ENCODE data around the gene PRR15.
"Not testable (repeated sequence)": the region's sequence is repeated elsewhere in the genome, so short reads cannot be mapped to it uniquely, and the experiment has no call there.

PRR15 gene, protein sequence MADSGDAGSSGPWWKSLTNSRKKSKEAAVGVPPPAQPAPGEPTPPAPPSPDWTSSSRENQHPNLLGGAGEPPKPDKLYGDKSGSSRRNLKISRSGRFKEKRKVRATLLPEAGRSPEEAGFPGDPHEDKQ

DNA sequence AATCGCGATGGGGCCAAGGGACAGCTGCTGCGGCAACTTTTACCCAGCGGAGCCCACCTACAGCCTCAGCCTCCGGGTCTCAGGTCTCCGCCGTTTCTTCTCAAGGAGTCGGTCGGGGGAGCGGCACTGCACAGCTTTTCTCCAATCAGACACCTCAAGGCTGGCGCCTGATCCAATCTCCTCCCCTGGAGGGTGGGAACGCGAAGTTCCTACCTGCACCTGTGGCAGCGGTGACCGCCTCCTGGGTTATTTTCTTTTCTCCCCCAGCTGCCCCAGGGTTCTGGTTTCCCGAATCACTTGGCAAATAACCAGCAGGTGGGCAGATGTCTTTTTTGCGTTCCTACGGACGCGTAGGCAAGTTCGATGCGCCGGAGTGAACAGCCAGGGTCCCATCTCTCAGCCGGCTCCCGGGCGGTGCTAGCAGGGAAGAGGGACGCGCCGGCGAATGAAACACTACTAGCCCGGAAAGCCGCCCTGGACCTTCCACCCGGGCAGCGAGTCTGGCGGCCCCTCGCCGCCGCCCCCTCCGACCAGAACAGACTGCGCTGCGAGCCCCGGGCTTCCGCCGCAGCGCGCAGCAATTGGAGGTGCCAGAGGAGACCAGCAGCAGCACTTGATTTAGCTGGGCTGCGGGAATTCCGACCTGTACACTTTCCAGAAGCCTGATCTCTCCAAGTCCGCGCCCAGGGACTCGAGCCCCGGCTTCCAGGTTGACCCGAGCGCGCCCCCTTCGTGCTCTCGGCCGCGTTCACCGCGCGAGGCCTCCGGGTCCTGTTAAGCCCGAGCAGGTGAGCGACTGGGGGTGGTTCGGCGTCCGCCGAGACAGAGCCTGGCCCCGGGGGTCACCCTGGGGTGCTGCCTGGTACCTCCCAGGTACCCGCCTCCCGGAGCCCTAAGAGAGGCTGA, at the start of gene PRR15:
PRR15 (plus strand) TSS at position 246 of the 906 bp plus-strand sequence. CDS start 2,495 bp downstream, outside the sequence.
- DNase-seq (ENCODE audit: low read depth, low spot score), result no peak

DNA sequence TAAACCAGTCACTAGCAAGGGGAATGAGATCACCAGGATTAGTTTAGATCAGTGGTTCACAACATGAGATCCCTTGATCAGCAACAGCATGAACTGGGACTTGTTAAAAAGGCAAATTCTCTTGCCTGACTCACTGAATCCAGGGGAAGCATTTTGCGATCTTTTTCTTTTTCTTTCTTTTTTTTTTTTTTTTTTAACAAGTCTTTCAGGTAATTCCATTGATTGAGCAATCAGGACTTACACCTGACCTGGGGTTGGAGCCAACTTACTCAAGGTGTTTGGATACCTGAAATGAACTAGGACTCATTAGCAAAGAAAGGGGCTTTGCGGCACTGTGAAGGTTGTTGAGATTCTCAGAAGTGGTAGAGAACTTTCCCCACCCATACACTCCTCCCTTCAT, 47.1 kb upstream of the PRR15 start:
- DNase-seq (ENCODE audit: low read depth, low spot score), result no peak

DNA sequence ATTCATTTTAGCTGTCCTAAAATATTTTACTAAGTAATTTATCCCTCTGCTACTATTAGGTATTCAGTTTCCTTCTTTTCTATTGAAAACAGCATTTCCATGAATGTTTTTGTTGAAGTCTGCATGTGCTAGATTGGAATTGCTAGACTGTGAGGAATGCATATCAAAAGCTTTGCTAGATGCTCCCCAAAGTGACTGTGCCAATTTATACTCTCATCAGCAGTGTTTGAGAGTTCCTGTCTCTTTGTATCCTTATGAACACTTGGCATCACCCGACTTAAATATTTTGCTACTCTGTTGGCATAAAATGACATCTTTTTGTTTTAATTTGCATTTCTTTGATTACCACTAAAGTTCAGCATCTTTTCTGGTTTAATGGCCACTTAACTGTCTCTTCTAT, 45.0 kb upstream of the PRR15 start:
- DNase-seq (ENCODE audit: low read depth, low spot score), result no peak

DNA sequence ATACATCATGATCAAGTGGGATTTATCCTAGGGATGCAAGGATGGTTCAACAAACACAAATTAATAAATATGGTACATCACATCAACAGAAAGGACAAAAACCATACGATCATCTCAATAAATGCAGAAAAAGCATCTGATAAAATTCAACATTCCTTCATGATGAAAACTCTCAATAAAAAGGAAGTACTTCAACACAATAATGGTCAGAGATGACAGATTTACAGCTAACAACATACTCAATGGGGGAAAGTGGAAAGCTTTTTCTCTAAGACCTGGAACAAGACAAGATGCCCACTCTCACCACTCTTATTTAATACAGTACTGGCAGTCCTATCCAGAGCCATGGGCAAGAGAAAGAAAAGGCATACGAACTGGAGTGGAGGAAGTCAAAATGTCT, 39.9 kb upstream of the PRR15 start:
- DNase-seq (ENCODE audit: low read depth, low spot score), result no peak

DNA sequence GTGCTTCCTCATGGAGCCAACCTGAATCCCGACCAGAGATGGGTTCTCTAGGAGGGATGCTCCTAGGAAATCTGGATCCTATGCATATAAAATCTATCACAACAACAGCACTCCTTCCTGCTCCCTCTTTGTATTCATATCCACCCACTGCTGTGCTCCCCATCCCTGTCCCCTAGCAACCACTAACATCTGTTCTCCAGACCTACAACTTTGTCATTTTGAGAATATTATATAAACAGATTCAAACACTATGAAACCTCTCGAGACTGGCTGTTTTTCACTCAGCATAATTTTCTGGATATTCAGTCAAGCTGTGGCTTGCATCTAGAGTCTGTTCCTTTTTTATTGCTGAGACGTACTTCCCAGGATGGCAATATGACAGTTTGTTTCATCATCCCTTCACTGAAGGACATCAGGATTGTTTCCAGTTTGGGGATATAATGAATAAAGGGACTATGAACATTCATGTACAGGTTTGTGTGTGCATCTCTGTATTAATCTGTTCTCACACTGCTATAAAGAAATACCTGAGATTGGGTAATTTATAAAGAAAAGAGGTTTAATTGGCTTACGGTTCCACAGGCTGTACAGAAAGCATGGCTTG, 36.0 kb upstream of the PRR15 start:
- DNase-seq (ENCODE audit: low read depth, low spot score), result no peak

DNA sequence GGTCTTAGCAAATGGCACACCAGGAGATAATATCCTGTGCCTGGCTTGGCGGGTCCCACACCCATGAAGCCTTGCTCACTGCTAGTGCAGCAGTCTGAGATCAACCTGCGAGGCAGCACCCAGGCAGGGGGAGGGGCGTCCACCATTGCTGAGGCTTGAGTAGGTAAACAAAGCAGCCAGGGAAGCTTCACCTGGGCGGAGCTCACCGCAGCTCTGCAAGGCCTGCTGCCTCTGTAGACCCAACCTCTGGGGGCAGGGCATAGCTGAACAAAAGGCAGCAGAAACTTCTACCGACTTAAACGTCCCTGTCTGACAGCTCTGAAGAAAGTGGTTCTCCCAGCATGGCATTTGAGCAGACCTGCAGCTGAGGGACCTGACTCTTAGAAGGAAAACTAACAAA, 35.1 kb upstream of the PRR15 start:
- not testable (repeated sequence) for DNase-seq (ENCODE audit: low read depth, low spot score)

DNA sequence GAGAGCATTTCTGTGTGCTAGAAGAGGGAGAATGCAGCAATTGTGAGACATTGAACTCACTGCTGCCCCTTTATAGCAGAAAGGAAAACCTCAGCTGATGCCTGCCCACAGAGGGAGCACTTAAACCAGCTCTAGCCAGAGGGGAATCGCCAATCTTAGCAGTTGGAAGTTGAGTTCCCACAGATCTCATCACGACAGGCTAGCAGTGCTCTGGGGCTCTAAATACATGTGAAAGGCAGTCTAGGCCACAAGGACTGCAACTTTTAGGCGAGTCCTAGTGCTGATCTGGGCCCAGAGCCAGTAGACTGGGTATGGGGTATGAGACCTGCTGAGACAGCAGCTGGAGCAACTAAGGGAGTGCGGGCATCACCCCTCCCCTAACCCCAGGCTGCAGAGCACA, 25.2 kb upstream of the PRR15 start:
- DNase-seq (ENCODE audit: low read depth, low spot score), result no peak

DNA sequence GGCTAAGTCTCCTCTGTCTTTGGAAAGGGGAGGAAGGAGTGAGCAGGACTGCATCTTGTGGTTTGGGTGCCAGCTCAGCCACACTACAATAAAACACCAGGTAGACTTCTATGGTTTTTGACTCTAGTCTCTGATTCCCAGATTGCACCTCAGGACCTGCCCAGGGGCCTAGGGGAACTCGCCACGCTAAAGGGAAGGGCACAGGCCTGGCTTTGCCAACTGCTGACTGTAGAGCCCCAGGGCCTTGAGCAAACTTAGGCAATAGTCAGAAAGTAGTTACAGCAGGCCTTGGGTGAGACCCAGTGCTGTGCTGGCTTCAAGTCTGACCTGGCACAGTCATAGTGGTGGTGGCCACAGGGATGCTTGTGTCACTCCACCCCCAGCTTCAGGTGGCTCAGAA, 24.2 kb upstream of the PRR15 start:
- DNase-seq (ENCODE audit: low read depth, low spot score), result no peak

DNA sequence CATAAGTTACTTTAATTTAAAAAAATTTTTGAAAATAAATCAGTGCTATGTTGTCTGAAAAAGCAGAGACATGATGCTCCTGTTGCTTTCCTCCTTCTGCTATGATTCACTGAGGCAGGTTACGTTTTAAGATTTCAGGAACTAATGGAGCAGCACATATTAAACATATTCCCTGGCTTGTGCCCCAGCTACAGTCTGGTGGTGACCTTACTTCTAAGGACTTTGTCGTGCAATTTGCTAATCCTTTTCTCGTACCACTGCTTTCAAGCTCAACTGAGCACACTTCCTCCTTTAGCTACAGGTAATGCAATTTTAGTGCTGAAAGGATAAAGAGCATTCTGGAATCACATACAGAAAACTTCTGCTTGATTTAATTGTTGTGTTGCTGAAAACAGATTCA, 16.2 kb upstream of the PRR15 start:
- DNase-seq (ENCODE audit: low read depth, low spot score), result no peak

DNA sequence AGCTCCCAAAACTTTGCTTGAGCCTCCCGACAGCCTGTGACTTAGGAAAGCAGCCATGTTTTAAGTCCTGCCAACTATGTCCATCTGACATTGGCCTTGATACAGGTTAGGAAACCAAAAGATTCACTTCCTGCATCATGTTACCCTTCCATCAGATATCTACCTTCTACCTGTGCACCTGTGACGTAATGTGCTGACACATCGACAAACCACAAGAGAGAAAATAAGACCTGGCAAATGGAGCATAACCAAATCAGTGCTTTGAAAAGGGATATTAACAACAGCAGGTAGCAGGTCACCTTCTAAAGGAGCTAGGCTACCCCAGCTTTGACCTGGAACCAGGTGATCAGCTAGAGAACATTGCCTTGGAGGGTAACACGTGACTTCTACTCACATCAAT, 14.8 kb upstream of the PRR15 start:
- no peak for DNase-seq (ENCODE audit: low read depth, low spot score)

DNA sequence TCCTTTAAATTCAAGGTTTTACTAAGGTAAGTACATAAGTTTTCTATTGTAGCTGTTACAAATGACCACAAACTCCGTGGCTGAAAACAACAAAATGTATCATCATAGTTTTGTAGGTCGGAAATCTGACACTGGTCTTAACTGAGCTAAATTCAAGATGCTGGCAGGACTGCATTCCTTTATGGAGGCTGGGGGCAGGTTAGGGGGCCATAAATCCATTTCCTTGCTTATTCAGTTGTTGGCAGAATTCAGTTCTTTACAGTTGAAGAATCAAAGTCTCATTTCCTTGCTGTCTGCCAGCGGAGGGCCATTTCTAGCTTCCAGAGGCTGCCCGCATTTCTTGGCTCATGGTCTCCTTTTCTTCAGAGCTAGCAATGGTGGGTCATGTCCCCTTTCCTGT, 11.2 kb upstream of the PRR15 start:
- no peak for DNase-seq (ENCODE audit: low read depth, low spot score)

DNA sequence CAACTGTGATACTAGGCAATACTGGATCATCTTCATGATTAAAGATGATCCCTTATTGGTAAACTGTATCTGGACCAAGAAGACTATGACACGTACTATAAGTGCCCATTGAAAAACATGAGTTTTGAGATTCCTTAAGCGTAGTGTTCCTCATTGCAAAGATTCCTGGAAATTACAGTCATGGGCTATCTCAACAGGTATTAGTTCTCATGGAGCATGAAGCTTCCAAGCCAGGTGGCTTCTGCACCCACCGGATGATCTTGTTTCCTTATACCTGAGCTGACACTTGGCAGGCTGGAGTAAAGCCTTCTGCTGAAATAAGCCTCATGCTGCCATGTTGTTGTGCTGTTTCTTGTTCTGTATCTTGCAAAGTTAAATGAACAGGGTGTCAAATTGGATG, 8.6 kb upstream of the PRR15 start:
- no peak for DNase-seq (ENCODE audit: low read depth, low spot score)

DNA sequence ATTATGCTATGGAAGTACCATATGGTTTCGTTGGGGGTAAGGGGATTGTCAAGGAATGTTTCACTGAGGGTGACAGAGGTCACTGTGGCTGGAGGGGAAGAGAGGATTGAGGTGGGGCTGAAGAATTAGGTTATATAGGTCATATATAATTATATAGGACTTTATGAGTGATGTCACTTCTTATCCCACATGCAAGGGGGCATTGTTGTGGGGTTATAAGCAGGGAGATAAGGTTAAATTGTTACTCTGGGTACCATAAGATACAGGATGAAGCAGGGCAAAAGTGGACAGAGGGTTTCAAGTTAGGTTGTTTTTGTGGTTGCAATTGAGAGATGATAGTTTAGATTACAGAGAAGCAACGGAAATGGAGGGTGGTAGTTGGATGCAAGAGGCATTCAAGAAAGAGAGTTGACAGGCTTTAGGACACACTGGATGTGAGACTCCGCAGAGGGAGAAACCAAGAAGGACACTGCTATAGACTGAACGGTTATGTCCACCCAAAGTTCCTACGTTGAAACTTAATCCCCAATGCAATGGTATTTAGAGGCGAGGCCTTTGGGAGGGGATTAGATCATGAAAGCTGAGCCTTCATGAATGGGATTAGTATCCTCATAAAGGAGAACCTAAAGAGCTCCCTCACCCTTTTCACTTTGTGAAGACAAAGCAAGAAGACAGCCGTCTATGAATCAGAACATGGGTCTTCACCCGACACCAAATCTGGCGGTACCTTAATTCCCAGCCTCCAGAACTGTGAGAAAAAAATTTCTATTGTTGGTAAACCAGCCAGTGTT, 7.0 kb upstream of the PRR15 start:
- no peak for DNase-seq (ENCODE audit: low read depth, low spot score)

DNA sequence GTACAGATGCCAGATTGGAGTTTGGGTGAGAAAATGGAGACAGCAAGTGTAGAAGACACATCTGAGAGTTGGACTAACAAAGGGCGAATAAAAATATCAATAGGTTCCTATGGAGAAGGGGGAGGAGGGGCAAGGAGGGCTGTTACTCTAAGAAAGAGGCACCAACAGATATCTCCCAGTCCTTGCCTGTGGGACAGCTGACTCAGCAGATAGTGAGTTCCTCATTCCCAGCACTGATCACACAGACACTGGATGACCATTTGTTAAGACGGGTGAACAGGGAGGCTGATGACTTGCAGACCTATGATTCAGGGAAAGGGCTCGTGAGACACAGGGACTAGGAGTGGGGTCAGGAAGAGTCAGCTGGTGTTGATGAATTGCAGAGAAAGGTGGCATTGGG, 5.7 kb upstream of the PRR15 start:
- DNase-seq (ENCODE audit: low read depth, low spot score), result no peak

DNA sequence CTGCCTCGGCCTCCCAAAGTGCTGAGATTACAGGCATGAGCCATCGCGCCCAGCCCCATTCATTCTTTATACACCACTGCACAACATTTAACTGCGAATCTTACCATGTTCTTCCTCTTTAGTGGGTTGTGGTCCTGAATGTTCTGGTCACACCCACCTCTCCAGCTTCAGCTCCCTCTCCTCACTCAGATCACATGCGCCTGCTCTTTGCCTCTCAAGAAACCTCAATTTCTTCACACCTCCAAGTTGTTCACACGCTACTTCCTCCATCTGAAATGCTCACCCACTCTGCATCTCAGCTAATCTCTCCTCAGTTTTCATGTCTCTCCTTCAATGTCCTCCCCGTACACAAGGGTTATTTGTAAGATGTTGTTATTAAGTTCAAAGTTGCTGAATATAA, 2.4 kb upstream of the PRR15 start:
- no peak for DNase-seq (ENCODE audit: low read depth, low spot score)

DNA sequence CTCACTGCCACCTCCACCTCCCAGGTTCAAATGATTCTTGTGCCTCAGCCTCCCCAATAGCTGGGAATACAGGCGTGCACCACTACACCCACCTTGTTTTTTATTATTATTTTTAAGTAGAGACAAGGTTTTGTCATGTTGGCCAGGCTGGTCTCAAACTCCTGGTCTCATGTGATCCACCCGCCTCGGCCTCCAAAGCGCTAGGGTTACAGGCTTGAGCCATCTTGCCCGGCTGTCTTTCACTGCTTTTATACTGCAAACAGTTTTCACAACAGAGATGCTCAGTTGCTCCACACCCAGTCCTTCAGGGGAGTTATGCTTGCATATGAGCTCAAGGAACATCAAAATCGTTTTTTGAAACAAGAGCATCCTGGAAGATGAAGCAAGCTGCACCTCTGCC, 1.3 kb upstream of the PRR15 start:
- no peak for DNase-seq (ENCODE audit: low read depth, low spot score)

DNA sequence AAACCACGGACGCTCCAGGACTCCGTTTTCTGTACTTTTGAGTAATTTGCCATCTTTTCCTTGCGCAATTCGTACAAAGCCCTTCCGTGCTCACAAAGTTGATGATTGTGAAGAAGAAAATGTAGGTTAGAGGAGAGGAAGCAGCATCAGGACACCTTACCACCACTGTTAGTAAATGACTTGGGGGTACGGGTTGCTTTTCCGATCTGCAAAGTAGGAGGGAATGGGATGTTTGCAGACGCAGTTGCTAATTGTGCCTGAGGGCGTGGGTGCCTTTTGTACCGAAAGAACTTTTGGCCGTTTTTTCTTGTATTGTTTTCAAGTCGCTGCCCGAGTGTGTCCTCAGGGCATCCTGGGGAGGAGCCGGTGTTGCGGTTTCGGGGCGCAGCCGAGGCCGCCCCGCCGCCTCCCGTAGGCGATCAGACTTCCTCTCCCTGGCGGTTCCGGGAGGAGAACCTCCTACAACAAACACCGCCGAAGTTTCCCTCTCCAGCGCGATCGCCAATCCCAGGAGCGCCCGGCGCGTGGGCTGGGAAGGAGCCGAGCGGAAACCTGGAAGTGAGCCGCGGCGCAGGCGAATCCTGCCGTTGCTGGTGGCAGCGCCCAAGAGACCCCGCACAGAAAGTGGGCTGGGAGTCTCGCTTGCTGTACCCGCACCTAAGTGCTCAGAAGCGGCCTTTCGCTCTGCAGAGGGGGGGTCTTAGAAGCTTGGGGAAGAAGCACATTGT, 1.0 kb downstream of the PRR15 start:
- DNase-seq (ENCODE audit: low read depth, low spot score), result no peak

DNA sequence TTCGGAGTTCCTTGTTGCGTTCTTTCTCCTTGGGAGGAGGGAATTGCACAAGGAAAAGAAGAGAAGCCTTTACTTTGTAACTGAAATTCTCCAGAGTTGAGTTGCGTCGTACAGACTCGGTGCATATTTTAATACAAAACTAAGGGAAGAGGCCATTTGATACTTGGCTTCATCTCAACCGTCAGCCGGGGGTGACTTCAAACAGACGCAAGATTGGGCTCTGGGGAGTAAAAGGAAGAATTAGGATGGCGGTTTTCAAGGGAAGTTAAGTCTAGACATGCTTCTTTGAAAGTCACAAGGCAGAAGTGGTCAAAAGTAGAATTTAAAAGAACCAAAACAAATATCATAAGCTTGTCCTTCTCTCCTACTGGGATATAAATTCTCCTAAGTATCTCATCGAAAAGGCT, 1.6 kb downstream of the PRR15 start:
- DNase-seq (ENCODE audit: low read depth, low spot score), result no peak

DNA sequence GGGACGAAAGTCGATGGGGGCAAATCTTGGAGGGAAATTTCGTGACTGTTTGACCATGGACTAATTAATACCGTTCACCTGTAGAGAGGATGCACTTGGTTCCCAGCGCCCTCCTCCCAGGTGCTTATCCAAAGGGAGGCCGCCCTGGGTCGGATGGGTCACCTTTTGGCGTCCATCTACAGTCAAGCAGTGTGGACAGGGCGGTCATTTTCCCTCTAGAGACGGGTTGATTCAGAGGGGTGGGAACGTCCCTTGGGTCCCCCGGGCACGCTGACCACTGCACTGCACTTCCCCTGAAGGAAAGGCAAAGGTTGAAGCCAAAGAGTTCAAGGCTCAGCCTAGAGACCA, 2.0 kb downstream of the PRR15 start:
- DNase-seq (ENCODE audit: low read depth, low spot score), result no peak

DNA sequence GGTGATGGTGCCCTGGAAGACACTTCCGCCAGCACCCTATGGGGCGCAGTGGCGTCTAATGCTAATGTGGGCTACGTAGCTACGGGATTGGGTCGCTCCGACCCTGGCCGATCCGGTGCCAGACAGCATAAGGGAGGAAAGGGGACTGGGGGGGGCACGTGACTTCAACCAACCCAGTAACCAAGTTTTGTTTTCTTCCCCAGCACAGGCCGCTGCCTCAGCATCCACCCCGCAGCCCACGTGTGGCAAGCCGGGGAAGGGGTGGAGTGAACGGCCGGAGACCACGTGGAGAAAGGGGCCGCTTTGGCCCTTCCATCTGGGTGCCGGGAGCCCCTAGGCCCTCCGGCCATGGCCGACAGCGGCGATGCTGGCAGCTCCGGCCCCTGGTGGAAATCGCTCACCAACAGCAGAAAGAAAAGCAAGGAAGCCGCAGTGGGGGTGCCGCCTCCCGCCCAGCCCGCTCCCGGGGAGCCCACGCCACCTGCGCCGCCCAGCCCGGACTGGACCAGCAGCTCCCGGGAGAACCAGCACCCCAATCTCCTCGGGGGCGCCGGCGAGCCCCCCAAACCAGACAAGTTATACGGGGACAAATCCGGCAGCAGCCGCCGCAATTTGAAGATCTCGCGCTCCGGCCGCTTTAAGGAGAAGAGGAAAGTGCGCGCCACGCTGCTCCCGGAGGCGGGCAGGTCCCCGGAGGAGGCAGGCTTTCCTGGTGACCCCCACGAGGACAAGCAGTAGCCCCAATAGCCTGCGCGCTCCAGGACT, 2.5 kb downstream of the PRR15 start:
- no peak for DNase-seq (ENCODE audit: low read depth, low spot score)

DNA sequence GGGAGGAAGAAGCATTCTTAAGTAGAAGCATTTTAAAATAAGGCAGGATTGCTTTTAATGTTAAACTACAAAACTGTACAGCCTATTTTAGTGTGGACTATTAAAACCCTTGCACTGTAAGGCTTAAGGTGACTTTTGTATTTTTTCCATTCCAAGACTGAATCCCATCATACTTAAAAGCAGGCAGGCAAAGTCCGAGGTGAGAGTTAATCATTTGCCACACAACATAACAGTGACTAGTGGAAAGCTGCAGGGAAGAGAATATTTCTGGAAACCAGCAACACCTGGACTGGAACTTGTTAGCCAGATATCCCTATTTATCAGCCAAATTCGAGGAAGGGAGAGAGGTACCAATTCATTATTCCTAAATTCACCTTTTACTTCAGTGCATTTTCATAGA, 3.5 kb downstream of the PRR15 start:
- no peak for DNase-seq (ENCODE audit: low read depth, low spot score)

Data from smooth muscle cell of the brain vasculature (primary cell).